ENCODE results near the gene PFKL. TPM values are rescaled to one million over a fixed set of nuclear protein-coding genes. Genes with fewer than 3 reads are reported as not detected.

The PFKL gene
- total and polyA plus RNA-seq, 2 of the 8 experiments (the other 6 are each of a cell fraction or from before 2014, with no cell fraction given) = 80.2 to 82.3 TPM

GRCh38 chr21:44331650-44332307 is 31.9 kb downstream of the PFKL start (continued):
- TF ChIP-seq SP1 (IDR thresholded peaks at IDR 0.05; ENCODE audit: low read depth, low read length) (no peak), RXRA (IDR thresholded peaks at IDR 0.05; ENCODE audit: insufficient read depth, low read depth, low read length) (no peak), KDM5A (IDR thresholded peaks at IDR 0.05; ENCODE audit: low read length) (no peak), E2F6 (IDR thresholded peaks at IDR 0.05) (no peak), CEBPB (IDR thresholded peaks at IDR 0.05; ENCODE audit: low read depth, low read length) (no peak), CTCF (IDR thresholded peaks at IDR 0.05; ENCODE audit: control extremely low read depth in 1 of 3, insufficient read depth in 1 of 3, low read depth in 1 of 3, low read length in 3 of 3) (no peak), TBP (IDR thresholded peaks at IDR 0.05; ENCODE audit: low read depth, low read length) (no peak)

All from H1 (cell line).